Osteoblast (primary cell): ENCODE data around the gene CEP112. TPM values are rescaled to one million over a fixed set of nuclear protein-coding genes. Genes with fewer than 3 reads are reported as not detected.

Experiments
- DNase-seq: peaks from one replicate; pipeline ENCODE4 v3.0.0; 2011; ENCODE audit warnings: low spot score, mixed read lengths; ENCODE audit not compliant: insufficient read length; ENCODE audit errors: missing footprints
- H2AFZ ChIP-seq: 2 replicates; pipeline ENCODE4 v1.6.0; 2011; ENCODE audit warnings: mild to moderate bottlenecking, low read length
- H3K27ac ChIP-seq: 2 replicates; pipeline ENCODE4 v1.5.1; 2011; ENCODE audit warnings: mild to moderate bottlenecking, low read depth, low read length, moderate library complexity
- H3K27me3 ChIP-seq: 2 replicates; pipeline ENCODE4 v1.6.0; 2012; ENCODE audit warnings: mild to moderate bottlenecking, control low read depth, inconsistent platforms, low read length, moderate library complexity; ENCODE audit not compliant: insufficient read depth
- H3K36me3 ChIP-seq: 2 replicates; pipeline ENCODE4 v1.5.1; 2011; ENCODE audit warnings: mild to moderate bottlenecking, low read length, control low read depth, moderate library complexity; ENCODE audit not compliant: insufficient read depth
- H3K4me1 ChIP-seq: 2 replicates; pipeline ENCODE4 v1.5.1; 2011; ENCODE audit warnings: mild to moderate bottlenecking, low read length, control low read depth, moderate library complexity; ENCODE audit not compliant: insufficient read depth
- H3K4me2 ChIP-seq: 2 replicates; pipeline ENCODE4 v1.6.0; 2011; ENCODE audit warnings: mild to moderate bottlenecking, low read length; ENCODE audit not compliant: insufficient read depth
- H3K4me3 ChIP-seq: fragments of 200-600 bp; sonication (generic); 3 replicates; pipeline ENCODE4 v1.5.1; 2012; ENCODE audit warnings: mild to moderate bottlenecking, low read length, inconsistent platforms; ENCODE audit not compliant: insufficient read depth
- H3K79me2 ChIP-seq: 2 replicates; pipeline ENCODE4 v1.6.0; 2012; ENCODE audit warnings: mild to moderate bottlenecking, low read length, control low read depth, inconsistent platforms; ENCODE audit not compliant: insufficient read depth
- H3K9me3 ChIP-seq: 2 replicates; pipeline ENCODE4 v1.5.1; 2011; ENCODE audit warnings: low read depth, low read length, control low read depth
- H4K20me1 ChIP-seq: 2 replicates; pipeline ENCODE4 v1.6.0; 2012; ENCODE audit warnings: mild to moderate bottlenecking, low read length, control low read depth; ENCODE audit not compliant: insufficient read depth
- CTCF ChIP-seq: IDR thresholded peaks from 2 replicates; pipeline ENCODE4 v1.5.1; 2011; ENCODE audit warnings: mild to moderate bottlenecking, low read depth, low read length, moderate library complexity; ENCODE audit errors: extremely low read depth
- total RNA-seq: library from RNA; depleted of rRNA; stranded (reverse); fragments of >200 nt; gene quantifications from 2 replicates; pipeline ENCODE4 v1.2.3, GENCODE V29; 2012

Gene CEP112
- total RNA-seq, 1 donor = 8.3 TPM

DNA sequence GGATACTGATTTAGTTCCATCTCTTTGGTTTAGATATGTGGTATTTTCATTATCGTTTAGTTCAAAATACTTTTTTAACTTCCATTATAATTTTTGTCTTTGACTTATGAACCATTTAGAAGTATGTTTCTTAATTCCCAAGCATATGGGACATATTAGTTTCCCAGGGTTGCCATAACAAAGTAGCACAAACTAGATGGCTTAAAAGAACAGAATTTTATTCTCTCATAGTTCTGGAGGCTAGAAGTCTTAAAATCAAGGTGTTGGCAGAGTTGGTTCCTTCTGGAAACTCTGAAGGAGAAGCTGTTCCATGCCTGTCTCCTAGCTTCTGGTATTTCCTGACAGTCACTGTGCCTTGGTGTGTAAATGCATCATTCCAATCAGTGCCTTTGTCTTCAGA, 339.0 kb downstream of the CEP112 start:
- no peaks in the 10 kb centered on the region for H3K79me2 ChIP-seq
- TF ChIP-seq CTCF = no peak
- H3K4me3 ChIP-seq = no peak overlapping the region
- no peak overlapping the region for H3K4me2 ChIP-seq
- H3K9me3 ChIP-seq = no peaks in the 10 kb centered on the region
- no peaks in the 10 kb centered on the region for H4K20me1 ChIP-seq
- no peak for DNase-seq
- H3K27me3 ChIP-seq = no peaks in the 10 kb centered on the region
- no peak overlapping the region for H2AFZ ChIP-seq
- peaks cover 9% of the 10 kb centered on the region for H3K4me1 ChIP-seq
- H3K27ac ChIP-seq = no peak overlapping the region
- no peaks in the 10 kb centered on the region for H3K36me3 ChIP-seq

GRCh38 chr17:65851965-65852736, 339.8 kb downstream of the CEP112 start:
- H3K79me2 ChIP-seq = no peaks in the 10 kb centered on the region
- H3K4me3 ChIP-seq = no peak overlapping the region
- no peaks in the 10 kb centered on the region for H3K36me3 ChIP-seq
- H3K4me1 ChIP-seq = peaks cover 9% of the 10 kb centered on the region
- no peaks in the 10 kb centered on the region for H4K20me1 ChIP-seq
- no peak overlapping the region for H2AFZ ChIP-seq
- no peaks in the 10 kb centered on the region for H3K9me3 ChIP-seq
- DNase-seq = no peak
- no peaks in the 10 kb centered on the region for H3K27me3 ChIP-seq
- no peak overlapping the region for H3K27ac ChIP-seq
- no peak for TF ChIP-seq CTCF
- H3K4me2 ChIP-seq = no peak overlapping the region

DNA sequence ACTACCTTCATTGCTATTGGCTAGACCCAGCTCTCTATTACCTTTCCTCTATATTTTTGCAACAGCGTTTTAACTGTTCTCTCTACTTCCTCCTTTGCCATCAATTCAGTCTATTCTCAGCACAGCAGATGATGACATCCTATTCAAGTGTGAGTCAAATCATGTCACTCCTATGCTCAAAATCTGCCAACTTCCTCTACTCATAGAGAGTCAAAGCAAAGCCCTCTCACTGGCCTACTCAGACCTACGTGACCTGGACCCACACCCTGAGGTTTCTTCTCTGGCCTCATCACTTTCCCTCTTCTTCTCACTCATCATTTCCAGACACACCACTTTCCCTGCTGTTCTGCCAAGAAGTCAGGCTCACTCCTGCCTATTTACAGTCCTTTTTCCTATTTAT, 341.4 kb downstream of the CEP112 start:
- Histone ChIP-seq H3K36me3 (no peaks in the 10 kb centered on the region), H3K27ac (peak overlapping the region; percentile 31), H3K4me3 (no peak overlapping the region), H3K4me2 (no peak overlapping the region), H3K9me3 (no peaks in the 10 kb centered on the region), H2AFZ (peak overlapping the region; percentile 81), H4K20me1 (no peaks in the 10 kb centered on the region), H3K79me2 (no peaks in the 10 kb centered on the region), H3K27me3 (no peaks in the 10 kb centered on the region), H3K4me1 (peaks cover 6% of the 10 kb centered on the region)
- no peak for TF ChIP-seq CTCF
- peak; percentile 79 for DNase-seq

- Histone ChIP-seq H2AFZ (no peak overlapping the region), H3K4me1 (peaks cover 6% of the 10 kb centered on the region), H3K27me3 (no peaks in the 10 kb centered on the region), H3K79me2 (no peaks in the 10 kb centered on the region), H3K4me3 (no peak overlapping the region), H4K20me1 (no peaks in the 10 kb centered on the region), H3K27ac (no peak overlapping the region), H3K9me3 (no peaks in the 10 kb centered on the region), H3K36me3 (no peaks in the 10 kb centered on the region), H3K4me2 (no peak overlapping the region)
- TF ChIP-seq CTCF = no peak
- DNase-seq = no peak
These were observed 343.2 kb downstream of the CEP112 start for GRCh38 chr17:65848751-65849150.
